Raji (cell line): ENCODE data around the gene PDIA5.

Experiments used
- POLR2A ChIP-seq: IDR thresholded peaks from 2 replicates; pipeline ENCODE4 v1.6.1; 2011; ENCODE audit warnings: low read depth, low read length, control low read depth; ENCODE audit not compliant: insufficient read depth

Gene PDIA5

DNA sequence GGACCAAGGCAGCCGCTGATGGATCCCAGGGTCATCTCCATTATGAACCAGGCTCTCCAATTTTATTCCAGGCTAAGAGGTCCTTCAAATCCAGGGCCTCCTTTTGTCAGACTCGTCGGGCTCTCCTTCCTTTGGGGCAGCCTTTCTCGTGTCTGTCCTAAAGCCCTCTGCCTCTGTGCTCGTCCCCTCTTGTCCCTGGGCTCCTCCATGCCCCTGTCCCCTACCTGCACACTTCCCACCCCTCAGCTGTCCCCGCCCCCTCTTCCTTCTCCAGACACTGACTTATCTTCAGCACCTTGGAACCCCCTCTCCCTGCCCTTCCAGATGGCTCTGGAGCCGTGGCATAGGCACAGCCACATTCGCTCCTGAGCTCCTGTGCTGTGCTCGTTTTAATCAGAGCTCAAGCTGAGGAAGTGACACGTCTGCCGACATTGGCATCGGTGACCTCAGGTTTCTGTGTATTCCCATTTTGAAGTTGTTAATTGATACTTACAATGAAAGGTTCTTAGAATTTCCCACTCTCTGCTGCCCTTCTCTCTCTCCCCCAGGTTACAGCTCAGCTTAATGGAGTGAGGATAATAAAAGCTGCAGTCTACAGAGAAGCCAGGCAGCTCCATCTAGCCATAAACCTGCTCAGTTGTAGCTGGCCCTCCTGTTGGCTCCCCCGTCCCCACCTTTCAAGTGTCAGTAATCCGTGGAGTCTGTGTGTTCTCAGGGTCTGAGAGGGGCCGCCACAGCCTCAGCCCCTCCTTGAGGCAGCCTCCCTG is 83.8 kb downstream of the PDIA5 start:
- no peak for TF ChIP-seq POLR2A

DNA sequence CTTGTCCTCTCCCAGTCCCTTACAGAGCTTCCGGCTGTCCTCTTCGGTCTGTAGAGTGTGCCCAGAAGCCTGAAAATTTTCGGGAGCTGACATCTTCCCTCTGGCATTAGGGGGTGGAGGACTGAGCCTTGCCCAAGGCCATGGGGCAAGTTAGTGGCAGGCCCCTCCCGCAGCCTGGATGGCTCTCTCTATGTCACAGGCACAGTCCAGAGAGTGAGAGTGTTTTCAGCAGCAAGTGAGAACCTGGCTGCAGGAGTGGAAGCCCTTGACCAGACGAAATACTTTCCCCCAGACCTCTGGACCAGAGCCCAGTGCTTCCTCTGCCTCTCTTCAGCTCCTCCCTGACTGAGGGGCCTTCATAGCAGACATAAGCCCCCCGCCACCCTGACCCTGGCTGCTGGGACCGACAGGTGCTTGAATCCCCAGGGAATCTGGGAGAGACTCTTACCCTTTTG is 84.5 kb downstream of the PDIA5 start:
- no peak for TF ChIP-seq POLR2A

DNA sequence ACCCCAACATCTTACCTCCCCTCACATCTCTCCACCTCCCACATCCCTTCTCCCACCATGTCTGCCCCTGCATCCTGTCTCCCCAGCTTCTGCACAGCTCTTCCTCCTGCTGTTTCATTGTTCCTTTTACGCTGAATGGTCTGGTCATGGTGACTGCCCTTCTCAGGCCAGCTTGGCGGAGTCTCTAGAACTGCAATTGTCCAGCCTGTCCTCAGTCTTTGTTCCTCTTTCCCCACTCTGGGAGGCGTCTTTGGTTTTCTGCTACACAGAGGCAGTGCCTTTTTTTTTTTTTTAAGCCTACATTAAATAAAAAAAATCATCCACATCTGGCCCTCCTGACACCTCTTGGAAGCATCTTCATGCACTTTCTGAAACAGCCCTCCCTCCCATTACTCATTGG is 85.9 kb downstream of the PDIA5 start:
- TF ChIP-seq POLR2A, result no peak

DNA sequence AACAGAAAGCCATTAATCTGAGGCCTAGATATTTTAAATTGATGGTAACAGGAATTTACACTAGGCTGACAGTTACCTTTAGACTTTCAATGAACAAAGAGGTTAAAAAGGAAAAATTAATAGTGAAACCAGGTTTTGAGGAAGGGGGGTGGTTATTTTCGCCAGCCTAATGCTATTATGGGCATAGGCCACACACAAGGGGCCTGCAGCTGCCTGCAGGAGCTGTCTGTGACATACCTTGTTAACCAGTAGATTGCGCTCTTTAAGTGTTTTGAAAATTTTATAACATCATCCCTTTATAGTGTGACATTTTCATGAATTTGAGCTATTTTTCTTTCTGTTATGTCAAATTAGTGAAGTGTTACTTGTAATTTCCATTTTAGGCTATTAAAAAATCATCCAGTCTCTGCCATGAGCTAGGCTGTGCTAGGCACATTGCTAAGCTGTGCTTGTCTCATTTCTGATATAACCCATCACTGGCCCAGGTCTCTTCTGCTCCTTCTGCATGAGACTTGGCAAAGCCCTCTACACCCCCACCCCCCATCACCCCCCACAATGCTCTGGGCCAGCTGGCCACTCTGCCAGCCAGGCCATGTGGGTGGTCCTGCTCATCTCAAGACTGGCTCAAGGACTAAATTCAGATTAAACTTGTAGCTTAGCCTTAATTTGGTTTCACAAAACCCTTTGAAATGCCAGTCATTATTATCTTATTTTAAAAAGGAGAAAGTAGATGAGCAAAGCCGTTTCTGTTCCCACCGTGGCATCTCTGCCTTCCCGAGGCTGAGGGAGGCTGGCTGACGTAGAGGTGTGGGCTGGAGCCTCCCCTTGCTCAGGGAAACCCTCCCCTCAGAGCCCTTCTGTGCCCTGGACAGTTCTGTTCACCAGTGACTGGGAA is 86.5 kb downstream of the PDIA5 start:
- no peak for TF ChIP-seq POLR2A

DNA sequence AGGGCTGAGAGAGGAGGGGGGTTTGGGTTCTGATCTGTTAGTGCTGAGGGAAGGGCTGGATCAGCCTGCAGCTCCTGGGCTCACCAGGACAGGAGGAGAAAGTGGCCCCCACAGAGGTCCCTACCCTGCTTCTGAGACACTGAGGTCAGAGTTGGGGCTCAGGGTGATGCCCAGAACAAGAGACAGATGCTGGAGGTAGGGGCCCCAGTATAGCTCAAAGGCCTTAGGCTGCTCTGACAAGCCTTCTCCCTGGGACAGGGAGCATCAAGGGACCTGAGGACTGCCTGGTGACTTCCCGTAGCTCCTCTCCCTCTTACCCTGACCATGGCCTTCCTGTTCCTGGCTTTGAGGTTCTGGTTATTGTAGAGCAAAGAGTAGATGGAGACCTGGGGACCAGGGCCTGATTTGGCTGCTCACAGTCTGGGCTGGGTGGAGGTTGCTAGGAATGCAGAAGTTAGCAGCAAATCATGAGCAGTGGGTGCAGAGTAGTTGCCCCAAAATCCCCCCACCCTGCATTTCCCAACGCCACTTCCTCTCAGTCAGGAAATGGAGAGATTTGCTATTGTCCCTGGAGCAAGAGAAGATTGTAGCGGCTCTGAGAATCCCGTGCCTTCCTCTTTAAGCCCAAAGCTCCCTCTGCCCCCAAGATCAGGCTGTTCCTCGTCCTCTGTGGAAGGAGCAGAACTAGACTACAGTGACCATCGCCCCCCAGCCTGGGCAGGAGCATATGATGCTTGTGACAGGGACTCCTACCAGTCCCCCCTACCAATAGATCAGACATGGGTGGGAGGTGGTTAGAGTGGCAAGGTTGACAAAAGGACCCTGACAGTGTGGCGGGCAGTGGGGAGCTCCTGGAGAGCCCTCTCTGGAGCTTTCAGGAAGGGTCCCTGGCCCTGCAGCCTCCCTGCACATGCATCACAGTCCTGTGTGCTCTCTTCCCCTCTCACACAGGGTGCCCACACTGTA is 87.5 kb downstream of the PDIA5 start:
- no peak for TF ChIP-seq POLR2A

DNA sequence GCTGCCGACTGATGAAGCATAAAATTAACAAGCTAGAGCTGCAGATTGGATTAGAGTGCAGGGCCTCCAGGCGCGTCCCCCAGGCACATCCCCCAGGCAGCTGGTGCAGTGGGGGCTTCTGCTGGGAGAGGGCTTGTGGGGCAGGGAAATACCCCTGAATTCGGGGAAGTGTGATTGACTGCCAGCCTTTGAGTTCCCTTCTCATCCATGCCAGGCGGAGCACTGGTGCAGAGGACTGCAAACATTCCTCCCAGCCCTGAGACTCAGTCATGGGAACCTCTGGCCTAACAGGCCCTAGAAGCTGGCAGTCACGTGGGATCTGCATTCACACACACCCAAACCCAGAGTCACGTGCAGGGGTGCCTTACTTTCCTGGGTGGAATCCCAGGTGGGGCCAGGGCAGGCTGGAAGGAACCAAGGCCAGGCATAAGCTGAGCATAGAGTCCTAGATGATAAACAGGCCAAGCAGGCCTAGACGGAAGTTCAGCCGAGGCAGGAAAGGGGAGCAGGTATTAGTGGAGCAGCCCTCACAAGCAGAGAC is 88.7 kb downstream of the PDIA5 start:
- TF ChIP-seq POLR2A, result no peak

DNA sequence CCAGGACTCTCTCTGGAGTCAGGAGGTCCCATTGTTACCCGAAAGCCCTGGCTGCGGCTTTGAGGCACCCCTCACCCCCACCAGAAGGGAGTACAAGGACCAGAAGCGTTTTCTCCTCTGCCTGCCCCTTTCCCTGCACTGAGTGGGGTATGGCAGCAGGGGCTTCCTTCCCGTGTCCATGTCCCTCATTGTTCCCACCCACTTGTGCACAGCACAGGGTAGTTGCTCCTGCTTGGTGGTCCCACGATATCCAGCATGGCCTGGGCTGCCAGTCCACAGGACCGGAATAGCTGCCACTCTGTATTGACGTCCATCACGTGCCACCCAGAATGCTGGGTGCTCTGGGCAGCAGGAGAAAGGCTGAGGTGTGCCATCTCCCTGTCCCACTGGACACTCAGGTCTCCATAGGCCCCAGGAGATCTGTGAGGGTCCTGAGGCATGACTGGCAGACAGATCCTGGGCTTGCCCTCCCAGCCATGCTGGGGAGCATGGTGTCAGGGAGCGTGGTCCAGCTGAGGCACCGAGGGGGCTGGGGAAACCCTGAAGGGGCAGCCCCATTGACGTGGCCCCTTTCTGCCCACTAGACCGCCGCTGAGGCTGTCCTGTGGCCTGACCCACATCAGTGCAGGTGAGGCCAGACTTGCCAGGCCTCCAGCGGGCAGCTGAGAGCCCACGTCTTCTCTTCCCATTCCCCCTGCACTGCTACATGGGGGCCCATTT is 89.6 kb downstream of the PDIA5 start:
- TF ChIP-seq POLR2A, result no peak

DNA sequence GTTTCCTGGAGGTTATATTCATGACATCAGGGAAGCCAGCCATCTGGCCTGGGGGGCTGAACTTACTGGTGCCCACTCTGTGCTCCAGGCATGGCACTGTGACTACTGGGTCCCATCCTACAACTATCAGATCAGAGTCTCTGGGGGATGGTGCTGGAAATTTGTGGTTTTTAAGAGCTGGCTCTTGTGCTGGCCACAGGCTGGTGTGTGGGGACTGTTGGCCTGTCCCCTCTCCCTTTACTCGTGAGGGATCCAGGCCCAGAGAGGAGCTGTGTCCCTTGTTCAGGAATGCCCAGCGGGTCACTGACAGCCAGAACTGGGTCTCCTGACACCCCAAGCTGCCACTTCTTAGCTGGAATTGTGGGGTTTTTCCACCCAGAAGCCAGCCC is 90.4 kb downstream of the PDIA5 start:
- no peak for TF ChIP-seq POLR2A

DNA sequence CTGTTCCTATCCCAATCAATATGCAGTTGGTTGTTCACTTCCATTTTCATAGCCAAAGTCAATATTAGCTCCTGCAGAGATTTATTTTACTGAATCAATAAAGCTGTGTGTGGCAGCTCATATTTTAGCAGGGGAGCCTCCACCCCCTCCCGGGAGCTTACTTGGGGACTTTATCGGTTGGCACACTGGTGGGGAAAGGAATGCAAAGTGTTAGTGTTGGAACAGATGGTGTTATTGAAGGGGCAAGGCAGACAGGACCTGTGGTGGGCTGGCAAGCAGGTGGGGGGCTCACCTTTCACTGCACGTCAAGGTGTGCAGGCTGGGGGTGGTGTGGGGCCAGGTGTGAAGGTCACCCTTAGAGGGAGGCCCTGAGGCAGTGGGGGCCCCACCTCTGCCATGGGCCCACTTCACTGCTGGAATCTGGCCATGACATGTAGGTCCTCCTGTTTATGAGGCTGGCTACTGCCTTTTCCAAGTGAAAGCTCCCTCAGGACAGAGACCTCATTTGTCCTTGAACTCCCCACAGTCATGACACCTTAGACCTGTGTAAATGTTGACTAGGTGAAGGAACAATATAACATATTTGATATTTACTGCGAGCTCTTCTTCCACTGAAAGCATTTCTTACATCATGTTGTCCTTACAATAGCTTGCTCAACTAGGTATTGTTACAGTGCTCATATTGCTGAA is 90.9 kb downstream of the PDIA5 start:
- no peak for TF ChIP-seq POLR2A

DNA sequence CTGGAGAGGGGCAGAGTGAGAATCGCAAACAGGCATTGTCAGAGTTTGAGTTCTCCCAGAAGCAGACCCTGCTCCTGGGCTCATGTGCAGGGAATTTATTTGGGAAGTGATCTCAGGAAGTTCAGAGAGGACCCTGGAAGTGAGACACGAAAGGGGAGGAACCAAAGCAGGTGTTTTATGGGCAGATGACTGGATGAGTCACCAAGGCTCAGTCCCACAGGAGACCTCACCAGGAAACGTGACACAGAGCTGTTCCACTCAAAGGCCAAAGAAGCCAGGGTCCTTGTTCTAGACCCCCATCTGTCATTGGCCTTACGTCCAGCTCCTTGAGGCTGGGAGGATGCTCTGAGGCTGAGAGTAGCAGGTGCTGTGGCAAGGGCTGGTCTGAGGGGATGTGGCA is 91.5 kb downstream of the PDIA5 start:
- TF ChIP-seq POLR2A, result no peak

DNA sequence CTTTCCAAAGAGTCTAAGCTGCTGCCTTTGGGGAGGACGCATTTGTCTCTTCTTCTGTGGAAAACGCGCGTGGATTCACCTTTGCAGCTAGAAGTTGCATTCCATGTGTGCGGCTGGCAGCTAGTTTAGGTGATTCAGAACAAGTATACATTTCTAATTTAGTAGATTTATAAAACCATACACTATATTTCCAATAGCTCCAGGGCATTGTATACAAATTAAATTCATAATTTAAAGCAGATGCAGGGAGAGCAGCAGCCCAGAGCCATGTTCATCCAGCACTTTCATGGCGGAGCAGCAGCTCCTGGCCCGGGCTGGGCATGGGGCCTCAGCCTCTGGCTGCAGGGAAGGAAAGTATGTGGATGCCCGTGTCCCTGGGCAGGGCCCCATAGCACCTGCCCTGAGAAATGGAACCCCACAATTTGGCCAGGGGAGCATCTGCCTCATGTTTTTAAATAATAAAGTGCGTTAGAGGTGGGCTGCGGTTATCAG is 92.1 kb downstream of the PDIA5 start:
- no peak for TF ChIP-seq POLR2A

DNA sequence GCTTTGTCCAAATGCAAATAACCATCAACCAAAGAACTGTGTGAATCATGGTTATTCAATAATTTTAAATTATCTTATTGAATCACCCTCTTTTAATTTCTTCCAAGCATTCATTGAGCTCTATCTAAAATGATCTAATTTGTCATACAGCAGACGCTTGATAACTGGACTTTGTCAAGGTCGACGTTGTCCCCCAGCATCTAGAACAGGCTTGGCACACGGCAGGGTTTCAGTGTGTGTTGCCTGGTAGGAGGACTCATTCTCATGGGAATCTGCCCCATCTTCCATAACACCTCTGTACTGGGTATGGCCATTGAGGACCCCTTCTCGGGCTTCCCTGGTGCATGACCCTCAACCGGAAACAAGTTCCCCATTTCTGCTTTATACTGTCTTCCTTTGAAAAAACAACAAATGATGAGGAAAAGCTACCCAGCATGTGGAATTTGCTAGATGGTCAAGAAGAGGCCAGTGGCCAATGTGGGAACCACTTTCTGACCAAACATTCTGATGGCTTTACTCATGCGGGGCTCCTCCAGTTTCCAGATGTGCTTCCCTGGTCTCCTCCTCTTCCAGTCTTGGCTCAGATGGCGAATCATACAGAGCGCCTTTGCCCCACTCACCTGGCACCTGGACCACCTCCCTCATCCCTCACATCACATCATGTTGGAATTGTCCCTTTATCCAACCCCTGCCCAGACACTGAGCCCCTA is 93.3 kb downstream of the PDIA5 start:
- no peak for TF ChIP-seq POLR2A

DNA sequence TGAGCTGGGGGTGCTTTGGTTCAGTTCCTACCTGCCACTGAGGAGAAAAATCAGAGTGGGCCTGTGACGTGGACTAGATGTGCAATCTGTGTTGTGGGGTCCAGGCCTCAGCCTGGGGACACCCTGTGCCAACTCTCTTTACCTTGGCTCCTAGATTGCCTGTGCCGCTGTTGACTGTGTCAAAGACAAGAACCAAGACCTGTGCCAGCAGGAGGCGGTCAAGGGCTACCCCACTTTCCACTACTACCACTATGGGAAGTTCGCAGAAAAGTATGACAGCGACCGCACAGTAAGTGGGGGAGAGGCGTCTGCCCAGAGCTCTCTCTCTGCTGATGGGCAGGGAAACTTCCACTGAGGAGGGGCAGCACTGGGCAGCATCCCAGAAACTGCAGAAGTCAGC is 94.3 kb downstream of the PDIA5 start:
- no peak for TF ChIP-seq POLR2A
